ENCODE measurements around the gene EHMT1. TPM values are rescaled to one million over a fixed set of nuclear protein-coding genes. Genes with fewer than 3 reads are reported as not detected.

The EHMT1 gene
- total and polyA plus RNA-seq, 9 of the 15 experiments (the other 6 are each of a cell fraction or from before 2014, with no cell fraction given): 2.2 to 76.0 (median 36.4) TPM

DNA sequence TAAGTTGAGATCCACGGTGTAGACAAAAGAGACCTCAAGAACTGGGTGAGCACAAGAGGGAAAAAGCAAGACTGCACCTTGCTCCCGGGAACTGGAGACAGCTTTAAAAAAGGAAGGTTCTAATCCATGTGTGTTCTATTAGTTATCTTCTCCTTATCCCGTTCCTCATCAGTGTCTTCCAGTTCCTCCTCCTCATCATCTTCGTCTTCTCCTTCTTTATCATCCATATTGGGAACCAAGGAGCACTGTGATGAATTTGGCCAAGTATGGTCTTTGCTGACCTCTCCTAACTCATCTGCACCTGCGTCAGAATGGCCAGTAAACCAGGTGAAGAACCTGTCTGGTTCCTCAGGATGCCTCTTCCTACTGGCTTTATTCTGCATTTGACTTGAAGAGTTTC lies 22.1 kb downstream of the EHMT1 start:
- H3K79me2 ChIP-seq (ENCODE audit: control insufficient read depth, insufficient read depth, low read length): peaks cover 87% of the 10 kb centered on the region
- no peaks in the 10 kb centered on the region; the same call in none of the 2 replicates for H4K20me1 ChIP-seq (replicated peaks; ENCODE audit: control insufficient read depth, insufficient read depth, low read length)
- FAIRE-seq (no peak), DNase-seq (ENCODE audit: extremely low read depth in 1 of 4, low spot score in 3 of 4) (no peak), ATAC-seq (no peak)
- no peak overlapping the region for H3K4me3 ChIP-seq
- CTCF ChIA-PET (ENCODE audit: low intra/inter-chr PET ratio): no interaction called here
- no peak overlapping the region for H3K9ac ChIP-seq (ENCODE audit: insufficient read depth in 1 of 2, low read depth in 2 of 2, low read length in 2 of 2)
- no peak overlapping the region for H3K4me2 ChIP-seq (ENCODE audit: insufficient read depth, low read length)
- in situ Hi-C loops (cut with MboI) (no loop called here), intact Hi-C loops (cut with micrococcal nuclease) (no loop called here)
- POLR2A ChIA-PET: interaction anchor here (0.6 to 1.6 kb wide), 3 partner anchors 8 to 26 kb away, joined by 3 to 5 read pairs (median 3); no protein-coding TSS in a partner anchor
- no peak overlapping the region for H3K27ac ChIP-seq (ENCODE audit: extremely low read depth, low read depth, low read length)
- H3K4me1 ChIP-seq (replicated peaks in 1 of 2; ENCODE audit: control insufficient read depth in 2 of 2, insufficient read depth in 2 of 2, low read length in 2 of 2): peaks cover 0 to 3% of the 10 kb centered on the region in 2 experiments; a peak in 3 of 5 replicates
- H3K36me3 ChIP-seq (ENCODE audit: control insufficient read depth, insufficient read depth, low read length): peaks cover 24% of the 10 kb centered on the region; the same call in 2 of the 3 replicates
- H2AFZ ChIP-seq (ENCODE audit: low read depth, low read length): no peak overlapping the region
- TF ChIP-seq CREB3L1 (IDR thresholded peaks at IDR 0.05; ENCODE audit: borderline replicate concordance, low read depth): no peak
- no peak for TF ChIP-seq KLF16 (IDR thresholded peaks at IDR 0.05)
- TF ChIP-seq NFE2L1 (tag; IDR thresholded peaks at IDR 0.05; ENCODE audit: borderline replicate concordance, low read depth): no peak
- TF ChIP-seq FUS (optimal IDR thresholded peaks at IDR 0.05; ENCODE audit: low read depth, low read length): no peak
- no peak for TF ChIP-seq MEIS2 (IDR thresholded peaks at IDR 0.05; ENCODE audit: partially characterized antibody)
- TF ChIP-seq TGIF2 (CRISPR knock-in tag; IDR thresholded peaks at IDR 0.05): no peak
- TF ChIP-seq ZNF12 (CRISPR knock-in tag; IDR thresholded peaks at IDR 0.05): no peak
- TF ChIP-seq PHF8 (IDR thresholded peaks at IDR 0.05; ENCODE audit: borderline replicate concordance, low read length): no peak
- no peak for TF ChIP-seq KLF1 (tag; IDR thresholded peaks at IDR 0.05)
- TF ChIP-seq HDAC8 (tag; IDR thresholded peaks at IDR 0.05): no peak
- no peak for TF ChIP-seq TBP (optimal IDR thresholded peaks at IDR 0.05; ENCODE audit: low read depth, low read length)
- TF ChIP-seq, protein P1, sequence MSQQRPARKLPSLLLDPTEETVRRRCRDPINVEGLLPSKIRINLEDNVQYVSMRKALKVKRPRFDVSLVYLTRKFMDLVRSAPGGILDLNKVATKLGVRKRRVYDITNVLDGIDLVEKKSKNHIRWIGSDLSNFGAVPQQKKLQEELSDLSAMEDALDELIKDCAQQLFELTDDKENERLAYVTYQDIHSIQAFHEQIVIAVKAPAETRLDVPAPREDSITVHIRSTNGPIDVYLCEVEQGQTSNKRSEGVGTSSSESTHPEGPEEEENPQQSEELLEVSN (IDR thresholded peaks at IDR 0.05; ENCODE audit: borderline replicate concordance in 1 of 2, extremely low read depth in 1 of 2, insufficient read depth in 1 of 2, insufficient read length in 1 of 2, low read depth in 1 of 2, low read length in 1 of 2, poor library complexity in 1 of 2, severe bottlenecking in 1 of 2): no peak
- TF ChIP-seq, protein P2, sequence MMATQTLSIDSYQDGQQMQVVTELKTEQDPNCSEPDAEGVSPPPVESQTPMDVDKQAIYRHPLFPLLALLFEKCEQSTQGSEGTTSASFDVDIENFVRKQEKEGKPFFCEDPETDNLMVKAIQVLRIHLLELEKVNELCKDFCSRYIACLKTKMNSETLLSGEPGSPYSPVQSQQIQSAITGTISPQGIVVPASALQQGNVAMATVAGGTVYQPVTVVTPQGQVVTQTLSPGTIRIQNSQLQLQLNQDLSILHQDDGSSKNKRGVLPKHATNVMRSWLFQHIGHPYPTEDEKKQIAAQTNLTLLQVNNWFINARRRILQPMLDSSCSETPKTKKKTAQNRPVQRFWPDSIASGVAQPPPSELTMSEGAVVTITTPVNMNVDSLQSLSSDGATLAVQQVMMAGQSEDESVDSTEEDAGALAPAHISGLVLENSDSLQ (IDR thresholded peaks at IDR 0.05): no peak
- no peak for TF ChIP-seq MCM7 (IDR thresholded peaks at IDR 0.05)
- TF ChIP-seq PTRF (tag; IDR thresholded peaks at IDR 0.05): no peak
- no peak for TF ChIP-seq ZNF668 (CRISPR knock-in tag; IDR thresholded peaks at IDR 0.05)
- H3K9me1 ChIP-seq (ENCODE audit: control insufficient read depth, insufficient read depth, low read length): no peaks in the 10 kb centered on the region
- H3K9me3 ChIP-seq (replicated peaks; ENCODE audit: control insufficient read depth, insufficient read depth, low read depth, low read length): no peaks in the 10 kb centered on the region
- WGBS (ENCODE audit: insufficient coverage, low coverage, missing lambda C conversion rate): 62% methylated on average over 5 of the region's 5 CpGs
- no TSS peak for BruUV-seq (replicated peaks)
- no peaks in the 10 kb centered on the region for H3K27me3 ChIP-seq (ENCODE audit: control insufficient read depth in 2 of 2, insufficient read depth in 2 of 2, low read length in 2 of 2)
